Transverse colon (tissue), 3 donors: Measurements from ENCODE around the gene TARS2.

Source experiments
- CTCF ChIP-seq, 5 experiments: fragments of 200-600 bp in 3 of 5; fragments of 450-650 bp in 2 of 5; sonication (generic) in 3 of 5; IDR thresholded peaks; 1 replicate in 2 of 5; 2 replicates in 3 of 5; pipeline ENCODE4 v1.5.1; 2016 to 2017; ENCODE audit warnings: antibody characterized with exemption in 5 of 5, inconsistent platforms in 3 of 5, mild to moderate bottlenecking in 2 of 5, moderate library complexity in 1 of 5
- POLR2A ChIP-seq: fragments of 450-650 bp; IDR thresholded peaks from one replicate; pipeline ENCODE4 v1.6.1; 2016; ENCODE audit warnings: antibody characterized with exemption, mild to moderate bottlenecking, moderate library complexity

- TF ChIP-seq CTCF (IDR thresholded peaks at IDR 0.05) (no peak), POLR2A (no peak)
These were observed 38.1 kb downstream of the TARS2 start for GRCh38 chr1:150525348-150525747.
